ENCODE data around the gene TRMT44.
"Not testable (repeated sequence)": the region's sequence is repeated elsewhere in the genome, so short reads cannot be mapped to it uniquely, and the experiment has no call there.

The TRMT44 gene

DNA sequence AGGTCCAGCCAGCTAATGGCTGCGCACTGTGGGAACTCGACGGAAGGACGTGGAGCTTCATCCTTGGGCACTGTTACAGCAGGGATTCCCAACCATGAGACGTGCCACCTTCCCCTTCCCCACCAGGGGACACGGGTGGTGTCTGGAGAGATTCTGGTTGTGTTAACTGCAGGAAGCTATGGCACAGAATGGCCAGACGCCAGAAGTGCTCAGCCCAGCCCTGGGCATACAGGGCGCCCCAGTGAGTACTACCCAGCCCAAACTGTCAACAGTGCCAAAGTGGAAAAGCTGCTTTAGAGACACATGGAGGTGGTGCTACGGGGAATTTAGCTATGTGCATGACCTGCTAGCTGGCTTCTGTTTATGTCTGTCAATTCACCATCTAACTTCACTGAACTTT, 32.8 kb upstream of the TRMT44 start:
- no peak for DNase-seq

DNA sequence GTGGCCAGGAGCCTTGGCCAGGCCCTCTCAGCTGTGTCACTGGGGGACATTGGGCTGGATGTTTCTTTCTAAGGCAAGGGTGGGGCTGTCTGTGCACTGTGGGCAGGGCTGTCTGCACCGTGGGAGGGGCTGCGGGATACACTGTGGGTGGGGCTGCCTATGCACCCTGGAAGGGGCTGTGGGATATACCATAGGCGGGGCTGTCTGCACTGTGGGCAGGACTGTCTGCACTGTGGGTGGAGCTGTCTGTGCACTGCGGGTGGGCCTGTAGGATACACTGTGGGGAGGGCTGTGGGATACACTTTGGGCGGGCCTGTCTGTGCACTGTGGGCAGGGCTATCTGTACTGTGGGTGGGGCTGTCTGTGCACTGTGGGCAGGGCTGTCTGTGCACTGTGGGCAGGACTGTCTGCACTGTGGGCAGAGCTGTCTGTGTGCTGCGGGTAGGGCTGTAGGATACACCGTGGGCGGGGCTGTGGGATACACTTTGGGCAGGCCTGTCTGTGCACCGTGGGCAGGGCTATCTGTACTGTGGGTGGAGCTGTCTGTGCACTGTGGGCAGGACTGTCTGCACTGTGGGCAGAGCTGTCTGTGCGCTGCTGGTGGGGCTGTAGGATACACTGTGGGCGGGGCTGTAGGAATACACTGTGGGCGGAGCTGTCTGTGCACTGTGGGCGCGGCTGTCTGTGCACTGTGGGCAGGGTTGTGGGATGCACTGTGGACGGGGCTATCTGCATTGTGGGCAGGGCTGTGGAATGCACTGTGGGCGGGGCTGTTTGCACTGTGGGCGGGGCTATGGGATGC, 31.1 kb upstream of the TRMT44 start:
- peak; percentile 95 for DNase-seq

DNA sequence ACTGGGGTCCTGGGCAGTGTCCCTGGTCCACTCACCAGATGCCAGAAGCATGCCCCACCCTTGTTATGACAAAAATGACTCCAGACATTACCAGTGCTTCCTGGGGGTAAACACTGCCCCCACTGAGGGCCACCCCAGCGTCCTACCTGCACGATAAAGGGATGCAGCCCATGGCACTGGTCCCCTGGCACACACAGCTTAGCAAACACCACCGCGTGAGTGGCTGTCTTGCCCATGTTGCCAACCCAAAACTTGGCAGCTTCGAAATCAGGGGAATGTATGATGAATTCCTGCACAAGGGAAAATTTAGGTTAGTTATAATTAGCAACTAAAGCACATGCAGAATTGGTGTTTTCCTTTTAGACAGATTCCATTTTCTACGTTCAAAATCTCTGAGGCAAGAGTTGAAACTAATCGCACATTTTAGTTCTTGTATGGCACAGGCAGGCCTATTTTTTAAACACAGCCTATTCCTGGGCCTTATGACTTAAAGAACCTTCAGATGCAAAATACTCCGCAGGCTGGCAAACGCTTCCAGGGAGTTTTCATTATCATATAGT, 30.4 kb upstream of the TRMT44 start:
- no peak for DNase-seq

DNA sequence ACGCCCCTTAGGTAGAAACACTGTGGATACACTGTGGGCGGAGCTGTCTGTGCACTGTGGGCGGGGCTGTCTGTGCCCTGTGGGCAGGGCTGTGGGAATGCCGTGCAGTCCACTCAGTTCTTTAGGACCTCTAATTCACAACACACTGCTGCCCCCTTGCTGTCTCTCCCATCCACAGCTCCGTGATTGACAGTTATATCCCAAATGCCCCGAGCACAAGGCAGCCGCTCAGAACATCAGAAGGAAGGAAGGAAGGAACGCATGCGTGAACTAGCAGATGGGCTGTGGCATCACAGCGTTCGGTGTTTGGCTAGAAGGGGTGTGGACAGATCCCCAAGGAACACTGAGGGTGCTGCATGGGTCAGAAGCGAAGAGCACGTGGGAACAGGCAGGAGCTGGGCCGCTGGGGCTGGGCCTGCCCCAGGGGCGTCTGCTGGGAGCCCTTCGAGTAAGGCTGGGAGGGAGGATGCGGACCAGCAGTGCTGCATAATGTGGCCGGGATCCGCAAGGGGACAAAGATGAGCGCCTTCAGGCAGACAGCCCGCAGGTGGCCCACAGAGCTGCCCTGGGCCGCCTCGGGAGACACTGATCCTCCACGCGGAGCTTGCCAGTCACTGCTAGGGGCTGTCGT, 29.8 kb upstream of the TRMT44 start:
- peak; percentile 69 for DNase-seq

DNA sequence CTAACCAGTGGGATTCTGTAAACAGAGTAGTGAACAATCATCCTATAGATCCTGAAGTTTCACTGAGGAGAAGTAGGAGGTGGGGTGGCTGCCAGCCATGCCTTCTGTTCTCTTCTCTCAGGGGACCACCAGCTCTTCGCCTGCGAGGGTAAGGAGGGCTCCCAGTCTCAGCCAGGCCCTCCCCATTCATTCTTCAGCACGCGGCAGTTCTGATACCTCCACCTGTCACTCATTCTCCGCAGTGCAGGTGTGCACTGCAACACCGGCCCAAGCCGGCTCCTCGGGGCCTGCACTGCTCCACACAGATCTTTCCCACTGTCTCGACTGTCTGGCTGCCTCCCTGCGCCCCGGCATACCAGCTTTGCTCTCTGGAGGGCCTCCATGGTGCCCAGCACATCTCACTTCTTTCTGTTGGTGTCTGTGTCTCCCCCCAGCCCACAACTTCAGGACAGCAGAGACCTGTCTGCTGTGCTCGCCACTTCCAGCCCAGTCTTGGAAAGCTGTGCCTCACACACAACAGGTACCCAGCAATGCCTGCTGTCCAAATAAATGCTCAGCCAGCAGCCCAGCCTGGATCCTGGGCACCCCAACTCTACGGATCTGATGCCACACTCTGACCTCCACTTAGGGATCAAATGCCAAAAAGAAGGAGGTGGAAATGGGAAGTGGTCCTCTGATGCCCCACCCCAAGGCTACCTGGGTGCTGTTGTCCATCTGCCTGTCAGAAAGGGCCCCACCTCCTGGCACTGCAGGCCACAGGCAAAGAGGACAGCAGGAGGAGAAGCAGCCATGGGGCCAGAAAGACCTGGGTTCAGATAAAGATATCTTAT, 29.0 kb upstream of the TRMT44 start:
- no peak for DNase-seq

DNA sequence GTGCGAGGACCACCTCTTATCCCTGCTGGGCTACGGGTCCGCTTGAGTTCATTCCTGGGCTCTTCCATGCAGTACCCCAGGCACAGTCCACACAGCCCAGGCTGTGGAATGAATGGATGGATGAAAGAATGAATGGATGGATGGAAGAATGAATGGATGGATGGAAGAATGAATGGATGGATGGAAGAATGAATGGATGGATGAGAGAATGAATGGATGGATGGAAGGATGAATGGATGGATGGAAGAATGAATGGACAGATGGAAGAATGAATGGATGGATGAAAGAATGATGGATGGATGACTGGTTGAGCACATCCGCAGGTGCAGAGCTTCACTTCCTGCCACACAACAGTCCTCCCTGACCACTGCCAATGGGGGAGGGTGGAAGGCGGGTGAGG, 28.3 kb upstream of the TRMT44 start:
- DNase-seq = no peak

DNA sequence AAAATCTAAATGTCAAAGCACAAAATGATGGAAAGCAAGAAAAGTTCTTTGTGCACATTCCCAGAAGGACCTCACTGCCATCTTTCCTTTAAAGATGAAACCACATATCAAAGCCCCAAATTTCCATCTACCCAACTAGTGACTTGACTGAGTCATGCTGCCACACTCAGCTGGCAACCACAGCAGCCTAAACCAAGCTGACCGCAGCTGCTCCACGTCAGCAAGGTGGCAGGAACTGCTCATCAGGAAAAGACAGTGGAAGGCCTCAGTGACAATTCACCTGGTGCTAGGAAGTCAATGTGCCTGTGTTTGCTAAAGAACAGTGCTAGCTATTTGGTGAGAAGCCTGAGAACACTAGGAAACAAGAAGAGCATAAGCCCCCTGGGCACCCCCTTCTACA, 26.2 kb upstream of the TRMT44 start:
- no peak for DNase-seq

DNA sequence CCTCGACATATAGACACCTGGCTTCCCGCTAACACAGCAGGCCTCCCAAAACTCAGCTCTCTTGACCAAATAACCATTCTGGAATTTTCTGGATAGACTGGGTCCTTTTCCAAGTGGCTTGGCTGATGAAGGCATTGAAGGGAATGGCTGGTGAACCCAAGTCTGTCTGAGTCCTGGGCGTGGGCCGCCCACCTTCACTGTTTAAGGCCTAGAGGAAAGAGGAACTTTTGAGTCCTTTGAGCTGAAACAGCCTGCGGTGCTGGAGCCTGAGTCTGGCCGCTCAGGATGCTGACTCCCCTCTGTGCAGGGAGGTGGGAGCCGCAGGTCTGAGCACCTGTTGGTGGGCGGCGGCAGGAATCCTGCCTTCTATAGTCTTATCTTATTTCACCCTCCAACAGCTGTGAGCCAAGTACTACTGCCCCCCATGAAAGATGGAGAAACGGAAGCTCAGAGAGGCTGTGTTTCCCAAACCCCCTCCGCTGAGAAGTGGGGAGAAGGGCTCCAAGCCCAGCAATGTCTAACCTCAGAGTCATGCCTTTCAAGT, 23.4 kb upstream of the TRMT44 start:
- no peak for DNase-seq

DNA sequence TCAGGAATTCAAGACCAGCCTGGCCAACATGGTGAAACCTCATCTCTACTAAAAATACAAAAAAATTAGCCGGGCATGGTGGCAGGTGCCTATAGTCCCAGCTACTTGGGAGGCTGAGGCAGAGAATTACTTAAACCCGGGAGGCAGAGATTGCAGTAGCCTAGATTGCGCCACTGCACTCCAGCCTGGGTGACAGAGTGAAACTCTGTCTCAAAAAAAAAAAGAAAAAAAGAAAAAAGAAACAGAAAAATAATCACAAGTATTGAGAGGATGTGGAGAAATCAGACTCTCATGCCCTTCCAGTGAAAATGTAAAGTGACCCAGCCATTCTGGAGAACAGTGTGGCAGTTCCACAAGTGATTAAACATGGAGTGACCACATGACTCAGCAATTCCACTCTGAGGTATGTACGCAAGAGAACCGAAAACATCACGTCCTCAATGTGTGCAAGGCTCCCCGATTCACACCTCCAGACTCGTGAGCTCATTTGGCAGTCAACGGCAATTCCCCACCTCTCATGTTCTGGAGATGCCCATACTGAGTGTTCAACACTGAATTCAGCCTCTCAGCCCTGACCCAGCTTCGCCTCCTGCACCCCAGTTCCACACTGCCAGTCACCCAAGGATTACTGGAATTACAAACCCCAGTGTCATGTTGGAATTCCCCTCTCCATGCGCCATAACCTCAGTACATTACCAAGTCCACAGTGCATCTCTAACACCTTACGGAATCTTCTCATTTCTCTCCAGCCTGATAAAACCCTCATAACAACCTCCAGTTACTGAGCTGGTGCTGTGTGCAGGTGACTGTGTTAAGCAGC, 21.1 kb upstream of the TRMT44 start:
- no peak for DNase-seq

DNA sequence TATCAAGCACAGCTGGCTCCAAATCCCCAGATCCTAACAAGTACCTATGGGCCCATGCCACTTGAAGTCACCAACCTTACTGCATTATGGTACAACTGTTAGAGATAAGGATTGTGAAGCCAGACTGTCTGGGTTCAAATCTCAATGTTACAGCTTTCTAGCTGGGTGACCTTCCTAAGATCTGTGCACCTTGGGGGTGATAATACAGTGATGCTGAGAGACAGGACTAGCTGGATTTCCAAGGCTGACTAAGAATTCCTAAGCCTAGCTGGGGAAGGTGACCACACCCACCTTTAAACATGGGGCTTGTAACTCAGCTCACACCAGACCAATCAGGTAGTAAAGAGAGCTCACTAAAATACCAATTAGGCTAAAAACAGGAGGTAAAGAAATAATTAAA, 20.4 kb upstream of the TRMT44 start:
- not testable (repeated sequence) for DNase-seq

DNA sequence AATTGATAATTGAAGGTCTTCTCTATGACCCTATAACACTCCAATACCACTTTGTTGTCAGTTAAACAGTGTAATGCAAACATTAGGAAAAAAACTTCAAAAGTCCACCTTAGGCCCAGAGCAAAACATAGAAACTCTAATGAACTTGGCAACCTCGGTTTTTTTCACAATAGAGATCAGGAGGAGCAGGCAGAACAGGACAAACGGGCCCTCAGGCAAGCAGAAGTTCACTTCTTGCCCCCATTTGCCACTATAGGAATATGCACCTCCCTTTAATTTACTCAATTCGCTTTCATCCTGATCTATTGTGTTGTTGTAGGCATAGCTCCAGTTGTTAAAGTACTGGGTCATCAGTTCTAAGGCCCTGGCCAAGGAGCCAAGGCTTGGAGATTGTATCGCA, 18.2 kb upstream of the TRMT44 start:
- DNase-seq = no peak

DNA sequence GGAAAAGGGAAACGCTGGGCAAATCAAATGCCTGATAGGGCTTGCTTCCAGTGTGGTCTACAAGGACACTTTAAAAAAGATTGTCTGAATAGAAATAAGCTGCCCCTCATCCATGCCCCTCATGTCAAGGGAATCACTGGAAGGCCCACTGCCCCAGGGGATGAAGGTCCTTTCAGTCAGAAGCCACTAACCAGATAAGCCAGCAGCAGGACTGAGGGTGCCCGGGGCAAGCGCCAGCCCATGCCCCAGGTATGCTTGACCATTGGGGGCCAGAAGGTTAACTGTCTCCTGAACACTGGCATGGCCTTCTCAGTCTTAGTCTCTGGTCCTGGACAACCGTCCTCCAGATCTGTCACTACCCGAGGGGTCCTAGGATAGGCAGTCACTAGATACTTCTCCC, 17.8 kb upstream of the TRMT44 start:
- no peak for DNase-seq

DNA sequence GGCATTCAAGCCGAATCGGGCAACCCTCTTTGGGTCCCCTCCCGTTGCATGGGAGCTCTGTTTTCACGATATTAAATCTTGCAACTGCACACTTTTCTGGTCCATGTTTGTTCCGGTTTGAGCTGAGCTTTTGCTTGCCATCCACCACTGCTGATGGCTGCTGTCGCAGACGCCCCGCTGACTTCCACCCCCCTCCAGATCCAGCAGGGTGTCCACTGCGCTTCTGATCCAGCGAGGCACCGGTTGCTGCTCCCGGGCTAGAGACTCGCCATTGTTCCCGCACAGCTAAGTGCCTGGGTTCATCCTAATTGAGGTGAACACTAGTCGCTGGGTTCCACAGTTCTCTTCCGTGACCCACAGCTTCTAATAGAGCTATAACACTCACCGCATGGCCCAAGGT, 13.3 kb upstream of the TRMT44 start:
- DNase-seq = no peak

DNA sequence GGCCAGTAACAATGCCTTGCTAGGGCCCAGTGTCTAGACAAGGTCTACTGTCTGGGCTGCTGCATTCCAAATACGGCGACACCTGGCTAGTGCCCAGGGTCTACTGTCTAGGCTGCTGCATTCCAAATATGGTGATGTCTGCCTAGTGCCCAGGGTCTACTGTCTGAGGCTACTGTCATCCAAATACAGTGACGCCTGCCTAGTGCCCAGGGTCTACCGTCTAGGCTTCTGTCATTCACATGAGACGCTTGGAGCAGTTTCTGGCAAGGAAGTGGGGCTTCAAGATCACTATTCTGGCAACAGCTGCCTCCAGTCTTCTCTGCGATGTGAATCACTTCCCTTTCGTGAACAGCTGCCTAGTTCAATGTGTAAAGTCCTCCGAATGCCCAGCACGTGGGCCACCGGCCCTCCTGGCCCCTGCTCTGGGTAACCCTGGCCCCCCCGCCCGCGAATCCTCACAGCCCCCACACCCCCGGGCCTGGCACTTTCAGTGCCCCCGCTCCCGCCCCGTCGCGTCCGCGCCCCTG, 12.8 kb upstream of the TRMT44 start:
- peak; percentile 69 for DNase-seq

DNA sequence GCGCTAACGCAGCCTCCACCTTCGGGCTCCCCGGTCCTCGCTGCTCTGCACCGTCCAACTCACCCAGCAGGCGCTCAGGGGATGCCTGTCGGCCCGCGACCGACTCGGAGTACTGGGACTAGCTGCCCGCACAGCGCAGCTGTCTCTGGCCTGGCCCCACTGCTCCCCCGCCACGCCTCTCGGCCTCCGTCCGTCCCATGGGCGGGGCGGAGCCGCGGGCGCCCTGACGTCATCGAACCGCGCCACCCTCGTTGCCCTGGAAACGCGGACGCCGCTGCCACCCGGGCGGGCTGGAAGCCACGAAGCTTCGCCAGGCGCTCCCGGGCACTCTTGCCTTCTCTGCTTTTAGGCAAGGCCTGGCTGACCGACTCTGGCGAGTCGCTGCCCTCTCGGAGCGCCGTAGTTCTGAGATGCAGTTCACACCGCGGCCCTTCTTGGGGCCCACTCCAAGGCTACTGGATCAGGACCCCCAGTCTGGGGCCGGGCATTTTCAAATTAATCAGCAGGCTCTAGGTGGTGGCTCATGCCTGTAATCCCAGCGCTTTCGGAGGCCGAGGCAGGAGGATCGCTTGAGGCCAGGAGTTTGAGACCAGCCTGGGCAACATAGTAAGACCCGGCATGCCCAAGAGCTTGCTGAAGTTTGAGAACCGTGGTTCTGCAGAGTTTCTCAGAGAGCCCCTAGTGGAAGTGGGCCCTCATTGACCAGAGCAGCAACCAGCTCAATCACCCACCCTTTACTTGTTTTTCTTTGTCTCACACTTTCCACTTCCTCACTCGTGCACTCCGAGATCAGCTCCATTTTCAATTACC, 12.1 kb upstream of the TRMT44 start:
- peak; percentile 92 for DNase-seq

DNA sequence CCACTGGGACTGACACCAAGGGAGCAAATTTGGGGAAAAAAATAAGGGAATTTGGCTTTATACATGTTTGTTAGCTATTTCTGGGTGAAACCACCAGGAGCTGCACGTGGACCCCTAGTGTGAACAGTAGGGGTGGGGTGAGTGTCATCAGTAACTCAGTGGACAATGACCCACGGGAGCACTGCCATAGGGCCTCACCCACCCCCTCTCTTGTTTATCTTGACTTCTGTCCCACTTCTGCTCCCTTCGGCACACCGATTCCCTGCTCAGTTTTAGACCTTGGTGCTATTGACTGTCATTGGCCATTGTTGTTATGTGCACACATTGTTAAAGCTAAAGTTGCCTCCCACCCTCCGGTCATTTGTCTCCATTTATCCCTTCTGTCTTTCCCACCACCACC, 9.0 kb upstream of the TRMT44 start:
- no peak for DNase-seq

DNA sequence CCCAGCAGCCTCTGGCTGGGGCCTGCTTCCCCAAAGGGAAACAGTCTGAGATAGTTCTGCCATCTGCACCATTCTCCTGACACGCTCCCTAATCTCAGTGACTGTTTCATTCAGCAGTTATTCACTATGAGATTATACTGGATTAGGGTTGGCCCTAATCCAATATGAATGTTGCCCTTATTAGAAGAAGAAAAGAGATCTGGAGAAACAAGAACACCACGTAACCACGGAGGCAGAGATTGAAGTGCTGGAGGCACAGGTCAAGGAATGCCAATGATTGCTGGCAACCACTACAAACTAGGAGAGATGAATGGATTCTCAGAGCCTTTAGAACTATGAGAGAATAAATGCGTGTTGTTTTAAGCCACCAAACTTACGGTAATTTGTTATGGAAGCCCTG, 7.4 kb upstream of the TRMT44 start:
- no peak for DNase-seq

DNA sequence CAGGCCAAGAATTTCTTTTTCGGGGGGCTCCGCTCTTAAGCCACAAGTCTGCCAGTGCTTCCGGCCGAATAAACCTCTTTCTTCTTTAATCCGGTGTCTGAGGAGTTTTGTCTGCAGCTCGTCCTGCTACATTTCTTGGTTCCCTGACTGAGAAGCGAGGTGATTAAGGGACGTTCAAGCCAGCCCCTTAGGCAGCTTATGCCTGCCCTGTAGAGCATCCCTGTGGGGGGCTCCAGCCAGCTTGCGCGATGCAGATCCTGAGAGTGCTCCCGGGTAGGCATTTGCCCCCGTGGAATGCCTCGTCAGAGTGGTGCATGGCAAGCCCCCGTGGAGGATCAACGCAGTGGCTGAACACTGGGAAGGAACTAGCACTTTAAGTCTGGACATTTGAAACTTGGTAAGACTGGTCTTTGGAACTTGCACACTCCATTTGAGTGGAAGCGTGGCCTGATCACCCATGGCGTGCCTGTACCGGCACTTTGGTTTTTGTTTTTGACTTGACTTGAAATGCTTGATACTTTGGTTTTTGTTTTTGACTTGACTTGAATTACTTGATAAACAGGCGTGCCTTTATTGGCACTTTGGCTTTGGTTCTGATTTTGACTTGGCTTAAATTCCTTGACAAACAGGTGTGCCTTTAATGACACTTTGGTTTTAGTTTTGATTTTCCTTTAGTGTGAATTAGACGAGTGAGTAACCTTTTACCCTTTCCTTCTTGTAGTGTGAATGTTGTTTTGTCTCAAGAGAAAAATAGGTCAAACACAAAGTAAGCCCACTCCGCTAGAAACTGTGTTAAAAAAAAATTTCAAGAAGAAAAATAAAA, 6.1 kb upstream of the TRMT44 start:
- DNase-seq = no peak

DNA sequence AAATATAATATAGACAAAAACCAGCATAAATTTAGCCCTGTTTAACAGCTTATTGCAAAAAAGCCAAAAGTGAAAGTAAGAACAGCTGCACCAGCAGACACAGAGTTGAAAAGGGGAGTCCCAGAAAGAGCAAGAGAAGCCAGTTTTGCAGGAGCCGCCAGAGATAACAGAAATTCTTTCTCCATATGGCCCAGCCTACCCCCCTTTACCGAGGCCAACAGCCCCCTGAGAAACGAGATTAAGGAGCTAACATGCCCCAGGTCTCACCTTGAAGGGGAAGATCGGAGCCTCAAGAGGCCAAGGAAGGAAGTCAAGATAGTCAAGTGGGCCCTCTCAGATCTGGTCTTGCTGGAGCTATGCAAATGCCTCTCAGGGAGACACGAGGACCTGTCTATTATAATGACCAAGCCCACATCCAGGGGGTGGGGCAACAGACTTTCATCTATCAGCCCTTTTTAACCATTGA, 4.9 kb upstream of the TRMT44 start:
- DNase-seq = peak; percentile 70

DNA sequence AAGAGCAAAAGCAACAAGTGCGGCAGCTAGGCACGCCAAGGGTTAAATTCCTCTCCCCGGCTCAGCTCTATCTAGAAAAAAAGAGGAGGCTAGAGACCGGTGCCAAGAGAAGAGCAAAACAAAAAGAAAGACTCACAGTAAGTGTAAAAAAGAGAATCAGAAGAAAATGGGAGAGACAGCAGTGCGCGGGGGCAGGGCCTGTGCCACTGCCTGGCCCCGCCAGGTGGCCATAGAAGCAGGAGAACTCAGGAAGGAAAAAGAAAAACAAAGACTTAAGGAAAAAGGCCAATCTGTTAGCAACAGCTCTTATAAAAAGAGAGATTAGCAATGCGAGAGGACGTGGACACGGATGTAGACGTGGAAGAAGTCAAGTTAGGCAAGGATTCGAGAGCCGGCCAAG, 3.3 kb upstream of the TRMT44 start:
- no peak for DNase-seq

Measured in hematopoietic multipotent progenitor cell treated with erythropoietin and hydrocortisone succinate and interleukin-3 and kit ligand, for 4 days (in vitro differentiated cells).